Suprapubic skin (tissue), 3 donors: Measurements from ENCODE around the gene CDK8.

Experiments
- CTCF ChIP-seq, 2 donors: fragments of 200-600 bp in 1 of 2; fragments of 450-650 bp in 1 of 2; sonication (generic) in 1 of 2; IDR thresholded peaks; one replicate each; pipeline ENCODE4 v1.5.1; 2016 to 2019; ENCODE audit warnings: antibody characterized with exemption in 2 of 2, mild to moderate bottlenecking in 1 of 2, moderate library complexity in 1 of 2
- POLR2A ChIP-seq, 2 donors: fragments of 450-650 bp; IDR thresholded peaks; one replicate each; pipeline ENCODE4 v1.6.1; 2017; ENCODE audit warnings: antibody characterized with exemption in 2 of 2, mild to moderate bottlenecking in 2 of 2, moderate library complexity in 2 of 2

- TF ChIP-seq CTCF (IDR thresholded peaks at IDR 0.05) (no peak), POLR2A (IDR thresholded peaks at IDR 0.05) (no peak)
Observed at GRCh38 chr13:26422036-26422435, 168.1 kb downstream of the CDK8 start.
